KMS-11 (cell line): ENCODE results near the gene RBPJ.

Experiments used
- H2AFZ ChIP-seq: fragments of 200-600 bp; sonication (generic); 2 replicates; pipeline ENCODE4 v1.6.1; 2016; ENCODE audit warnings: antibody characterized with exemption, mixed run types, low read depth
- H3K27ac ChIP-seq: fragments of 200-600 bp; sonication (generic); 2 replicates; pipeline ENCODE4 v1.6.1; 2016; ENCODE audit warnings: mild to moderate bottlenecking, mixed run types
- H3K27me3 ChIP-seq: fragments of 200-600 bp; sonication (generic); 2 replicates; pipeline ENCODE4 v1.6.1; 2017; ENCODE audit warnings: mild to moderate bottlenecking, low read depth, mixed run types, moderate library complexity; ENCODE audit not compliant: insufficient read depth
- H3K36me3 ChIP-seq: fragments of 200-600 bp; sonication (generic); 2 replicates; pipeline ENCODE4 v1.6.1; 2017; ENCODE audit warnings: mild to moderate bottlenecking, mixed run types; ENCODE audit not compliant: insufficient read depth
- H3K4me1 ChIP-seq: fragments of 200-600 bp; sonication (generic); 2 replicates; pipeline ENCODE4 v1.6.1; 2016; ENCODE audit warnings: mild to moderate bottlenecking, low read depth, mixed run types; ENCODE audit not compliant: poor library complexity, severe bottlenecking
- H3K4me2 ChIP-seq: fragments of 200-600 bp; sonication (generic); 2 replicates; pipeline ENCODE4 v1.7.0; 2016; ENCODE audit warnings: mild to moderate bottlenecking, mixed run types
- H3K4me3 ChIP-seq: fragments of 200-600 bp; sonication (generic); IDR thresholded peaks from 2 replicates; pipeline ENCODE4 v1.6.1; 2017; ENCODE audit warnings: low read depth, low read length, mixed read lengths; ENCODE audit not compliant: insufficient read depth
- H3K79me2 ChIP-seq: fragments of 200-600 bp; sonication (generic); 2 replicates; pipeline ENCODE4 v1.6.1; 2016; ENCODE audit warnings: low read depth, mixed run types; ENCODE audit not compliant: insufficient read depth
- H3K9ac ChIP-seq: fragments of 200-600 bp; sonication (generic); 2 replicates; pipeline ENCODE4 v1.6.1; 2016; ENCODE audit warnings: mild to moderate bottlenecking, mixed run types
- H4K20me1 ChIP-seq: fragments of 200-600 bp; sonication (generic); 2 replicates; pipeline ENCODE4 v1.6.1; 2016; ENCODE audit warnings: mild to moderate bottlenecking, mixed run types; ENCODE audit not compliant: insufficient read depth
- CTCF ChIP-seq: fragments of 200-600 bp; sonication (generic); conservative IDR thresholded peaks from 2 replicates; pipeline ENCODE4 v1.6.1; 2017; ENCODE audit warnings: low read depth, mild to moderate bottlenecking, antibody characterized with exemption, low read length, moderate library complexity, mixed read lengths

Gene RBPJ

GRCh38 chr4:26420913-26421312 lies 100.1 kb downstream of the RBPJ start:
- Histone ChIP-seq H3K27me3 (no peaks in the 10 kb centered on the region), H2AFZ (no peak overlapping the region), H3K79me2 (no peaks in the 10 kb centered on the region), H3K36me3 (no peaks in the 10 kb centered on the region; the same call in 1 of the 2 replicates), H3K4me3 (no peak overlapping the region), H3K27ac (no peak overlapping the region), H3K9ac (no peak overlapping the region), H3K4me2 (no peak overlapping the region), H4K20me1 (no peaks in the 10 kb centered on the region), H3K4me1 (no peaks in the 10 kb centered on the region)
- no peak for TF ChIP-seq CTCF

DNA sequence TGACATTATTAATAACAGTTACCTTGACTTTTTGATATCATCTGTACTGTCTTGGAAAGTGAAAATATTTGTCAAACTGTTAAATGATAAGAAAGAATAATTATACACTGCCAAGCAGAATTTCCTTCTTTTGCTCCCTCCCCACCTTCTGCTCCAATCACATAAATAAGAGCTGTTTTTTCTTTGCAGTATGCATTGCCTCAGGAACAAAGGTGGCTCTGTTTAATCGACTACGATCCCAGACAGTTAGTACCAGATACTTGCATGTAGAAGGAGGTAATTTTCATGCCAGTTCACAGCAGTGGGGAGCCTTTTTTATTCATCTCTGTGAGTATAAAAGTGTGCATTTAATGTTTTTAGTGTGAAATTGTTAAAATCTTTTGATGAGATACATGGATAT lies 103.3 kb downstream of the RBPJ start:
- Histone ChIP-seq H3K4me2 (no peak overlapping the region), H2AFZ (no peak overlapping the region), H3K79me2 (no peaks in the 10 kb centered on the region), H3K9ac (no peak overlapping the region), H3K4me3 (no peak overlapping the region), H3K27ac (no peak overlapping the region), H3K27me3 (no peaks in the 10 kb centered on the region), H3K4me1 (peaks cover 7% of the 10 kb centered on the region), H4K20me1 (no peaks in the 10 kb centered on the region), H3K36me3 (no peaks in the 10 kb centered on the region)
- no peak for TF ChIP-seq CTCF

DNA sequence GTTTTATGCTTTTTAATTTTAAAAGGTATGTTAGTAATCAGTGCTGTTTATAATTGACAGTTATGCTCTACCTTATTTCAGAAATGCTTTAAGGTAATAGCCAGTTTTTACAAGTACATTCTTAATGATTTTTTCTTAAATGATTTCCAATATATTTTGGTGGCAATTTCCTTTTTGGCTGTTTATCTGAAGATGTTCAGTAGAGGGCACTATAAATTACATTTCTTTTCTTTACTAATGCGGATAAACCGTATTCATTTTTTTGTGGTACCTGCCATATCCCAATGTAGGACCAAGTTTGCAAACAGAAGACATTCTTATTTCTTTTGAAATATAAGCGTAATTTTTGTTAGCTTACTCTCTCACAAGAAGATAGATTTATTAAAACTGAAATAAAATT lies 104.0 kb downstream of the RBPJ start:
- H3K27me3 ChIP-seq: no peaks in the 10 kb centered on the region
- no peak overlapping the region for H3K4me3 ChIP-seq
- no peak overlapping the region for H3K4me2 ChIP-seq
- H3K4me1 ChIP-seq: peaks cover 7% of the 10 kb centered on the region
- H4K20me1 ChIP-seq: no peaks in the 10 kb centered on the region
- H3K36me3 ChIP-seq: no peaks in the 10 kb centered on the region
- H3K27ac ChIP-seq: no peak overlapping the region
- H3K9ac ChIP-seq: no peak overlapping the region
- H3K79me2 ChIP-seq: no peaks in the 10 kb centered on the region
- TF ChIP-seq CTCF: peak; percentile 35; the same call in 1 of the 2 replicates
- no peak overlapping the region for H2AFZ ChIP-seq

DNA sequence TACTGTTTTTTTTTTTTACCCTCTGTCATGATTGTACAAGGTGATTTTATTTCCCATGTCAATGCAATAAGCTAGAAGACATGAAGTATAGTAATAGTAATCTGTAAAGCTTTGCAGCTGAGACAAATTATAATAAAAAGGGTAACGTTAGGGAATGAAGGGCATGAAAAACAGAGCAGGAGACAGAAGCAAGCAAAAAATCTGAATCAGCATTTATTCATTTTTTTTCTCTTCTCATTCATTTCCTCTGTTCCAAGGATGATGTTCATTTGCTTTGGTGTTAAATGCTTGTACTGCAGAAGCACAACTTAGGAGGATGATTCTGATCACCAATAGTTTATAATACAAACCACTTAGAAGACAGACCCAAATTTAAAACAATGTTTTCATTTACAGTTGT lies 105.1 kb downstream of the RBPJ start:
- Histone ChIP-seq H3K4me2 (no peak overlapping the region), H2AFZ (no peak overlapping the region), H3K4me1 (peaks cover 7% of the 10 kb centered on the region), H3K79me2 (no peaks in the 10 kb centered on the region), H3K36me3 (no peaks in the 10 kb centered on the region), H3K4me3 (no peak overlapping the region), H3K27ac (no peak overlapping the region), H3K27me3 (no peaks in the 10 kb centered on the region), H4K20me1 (no peaks in the 10 kb centered on the region), H3K9ac (no peak overlapping the region)
- no peak for TF ChIP-seq CTCF
